HG03571 (cell line): Measurements from ENCODE around the gene HMGN3.
A peak's percentile ranks its signal among the peaks of the same experiment; 100 is the strongest.
"Not testable (repeated sequence)": the region's sequence is repeated elsewhere in the genome, so short reads cannot be mapped to it uniquely, and the experiment has no call there.

Experiments
- ATAC-seq: cut with Tn5 transposase; IDR thresholded peaks from one replicate; pipeline ENCODE4 v1.9.1; 2021; ENCODE audit not compliant: unreplicated experiment

HMGN3 gene

DNA sequence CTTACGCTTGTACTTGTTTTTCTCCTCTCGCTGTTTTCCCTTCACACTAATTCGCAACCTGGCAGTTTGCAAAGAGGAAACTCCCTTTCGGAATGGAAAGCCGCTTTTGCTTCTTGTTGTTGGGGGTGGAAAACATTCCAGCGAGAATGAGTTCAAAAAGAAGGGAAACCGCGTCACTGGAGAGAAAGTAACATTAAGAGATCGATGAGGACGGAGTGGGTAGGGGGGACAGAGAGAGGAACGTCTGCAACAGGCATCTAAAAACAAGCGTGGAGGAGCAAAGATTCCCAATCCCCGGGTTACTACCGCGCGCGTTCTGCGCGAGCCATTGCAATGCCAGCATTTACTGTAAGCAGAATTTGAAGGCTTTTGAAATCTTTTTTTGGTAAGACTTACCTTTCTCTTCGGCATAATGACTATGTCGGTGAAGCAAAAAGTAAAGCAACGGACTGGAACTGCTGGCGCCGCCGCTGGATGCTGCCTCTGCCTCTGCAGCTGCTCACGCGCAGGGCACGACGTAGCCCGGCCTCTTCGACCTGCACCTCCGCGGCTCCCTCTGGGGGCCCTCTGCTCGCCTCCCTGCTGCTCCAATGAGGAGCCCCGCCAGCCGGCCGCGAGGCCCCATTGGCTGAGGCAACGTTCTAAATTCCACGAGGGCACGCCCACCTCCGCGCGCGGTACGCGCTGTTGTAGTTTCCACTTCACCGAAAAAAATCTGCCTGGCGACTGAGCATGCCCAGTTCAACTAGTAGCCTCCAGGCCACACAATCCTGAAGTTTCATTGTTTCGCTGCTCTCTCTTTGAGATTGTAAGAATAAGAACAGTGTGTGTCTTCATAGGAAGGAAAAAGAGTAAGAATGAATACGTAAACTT, at the start of gene HMGN3:
HMGN3 (minus strand) TSS at position 533 of the 873 bp plus-strand sequence.
- ATAC-seq: peak; percentile 94

DNA sequence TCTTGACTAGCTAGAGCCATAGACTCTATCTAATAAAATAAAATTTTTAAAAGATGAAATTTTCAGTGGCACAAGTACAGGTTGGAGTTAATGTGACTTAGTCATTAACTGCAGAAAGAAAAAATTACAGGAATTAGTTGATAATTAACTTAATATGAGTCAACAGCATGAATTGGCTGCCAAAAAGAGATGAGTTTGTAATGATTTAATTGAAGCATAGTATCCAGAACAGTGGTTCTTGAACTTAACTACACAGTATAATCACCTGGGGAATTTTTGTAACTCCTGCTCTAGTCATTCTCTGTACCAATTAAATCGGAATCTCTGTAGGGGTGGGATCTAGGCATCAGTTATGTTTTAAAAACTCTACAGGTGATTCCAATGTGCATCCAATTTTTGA, 46.3 kb upstream of the HMGN3 start:
- ATAC-seq: no peak

DNA sequence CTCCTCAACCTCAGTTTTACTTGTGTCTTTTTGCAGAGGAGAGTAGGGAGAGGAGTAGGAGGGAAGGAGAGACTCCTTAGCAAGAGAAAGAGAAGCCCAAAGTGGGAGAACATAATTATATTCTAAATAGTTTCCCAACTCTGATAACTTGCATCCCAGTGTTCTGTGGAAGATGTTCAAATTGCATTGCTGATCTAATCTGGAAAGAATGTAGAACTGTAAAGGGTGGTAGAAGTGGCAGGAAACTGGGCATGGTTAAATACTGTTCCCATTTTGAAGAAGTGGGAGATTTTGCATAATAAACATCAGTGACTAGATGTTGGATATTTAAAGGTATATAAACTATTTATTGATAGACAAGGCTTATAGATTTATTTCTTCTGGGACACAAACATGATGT, 42.6 kb upstream of the HMGN3 start:
- ATAC-seq: no peak

DNA sequence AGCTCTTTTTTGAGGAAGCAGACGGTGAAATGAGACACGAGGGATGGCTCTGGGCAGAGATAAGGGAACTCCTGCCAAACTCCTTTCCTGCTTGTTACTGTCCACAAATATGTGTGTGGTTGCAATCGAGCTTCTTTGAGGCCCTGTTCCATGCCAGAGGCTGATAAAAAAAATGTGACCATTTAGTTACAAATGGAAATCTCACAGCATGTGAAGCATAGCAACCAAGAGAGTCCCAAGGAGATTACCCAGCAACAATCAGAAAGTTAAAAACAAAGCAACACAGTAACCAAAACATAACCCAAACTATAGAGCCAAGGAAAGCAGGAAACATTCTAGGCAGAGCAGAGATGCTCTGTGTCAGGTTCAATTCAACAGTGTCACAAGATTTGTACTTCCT, 35.4 kb upstream of the HMGN3 start:
- ATAC-seq: no peak

DNA sequence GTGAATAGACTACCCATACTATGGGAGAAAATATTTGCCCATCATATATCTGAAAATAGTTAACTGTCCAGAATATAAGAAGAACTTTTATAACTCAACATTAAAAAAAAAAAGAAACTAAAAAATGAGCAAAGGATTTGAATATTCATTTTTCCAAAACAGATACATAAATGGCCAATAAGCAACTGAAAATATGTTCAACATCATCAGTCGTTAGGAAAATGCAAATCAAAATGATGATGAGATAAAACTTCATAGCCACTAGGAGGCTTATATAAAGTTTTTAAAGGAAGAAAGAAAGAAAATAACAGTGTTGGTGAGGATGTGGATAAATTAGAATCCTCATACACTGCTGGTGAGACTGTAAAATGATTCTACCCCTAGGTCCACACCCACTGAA, 32.6 kb upstream of the HMGN3 start:
- no peak for ATAC-seq

DNA sequence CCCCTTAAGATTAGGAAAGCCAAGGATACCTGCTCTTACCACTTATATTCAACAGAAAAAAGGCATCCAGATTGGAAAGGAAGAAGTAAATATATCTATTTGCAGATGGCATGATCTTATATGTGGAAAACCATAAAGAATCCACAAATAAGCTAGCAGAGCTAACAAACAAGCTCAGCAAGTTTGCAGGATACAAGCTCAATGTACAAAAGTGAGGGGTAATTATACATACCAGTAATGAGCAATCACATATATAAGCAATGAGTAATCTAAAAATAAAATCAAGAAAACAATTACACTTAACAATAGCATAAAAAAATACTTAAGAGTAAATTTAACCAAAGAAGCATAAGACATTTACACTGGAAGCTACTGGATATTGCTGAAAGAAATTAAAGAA, 31.6 kb upstream of the HMGN3 start:
- ATAC-seq: no peak

DNA sequence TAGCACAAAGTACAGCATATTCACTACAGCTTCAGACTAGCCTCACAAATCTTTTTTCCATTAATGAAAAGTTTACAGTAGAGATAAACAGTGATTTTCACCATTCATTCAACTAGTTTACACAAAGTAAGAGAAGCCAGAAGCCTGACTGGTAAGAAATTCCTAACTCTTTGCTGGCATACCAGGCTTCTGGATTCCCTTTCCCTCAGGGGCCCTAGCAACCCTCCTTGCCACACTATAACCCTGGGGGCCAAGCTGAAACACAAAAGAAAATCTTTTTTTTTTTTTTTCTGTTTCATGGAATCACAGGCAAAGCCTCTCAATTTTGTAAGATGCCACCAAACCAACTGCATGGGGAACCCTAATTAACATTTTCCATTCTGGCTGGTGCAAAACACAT, 28.9 kb upstream of the HMGN3 start:
- ATAC-seq: no peak

DNA sequence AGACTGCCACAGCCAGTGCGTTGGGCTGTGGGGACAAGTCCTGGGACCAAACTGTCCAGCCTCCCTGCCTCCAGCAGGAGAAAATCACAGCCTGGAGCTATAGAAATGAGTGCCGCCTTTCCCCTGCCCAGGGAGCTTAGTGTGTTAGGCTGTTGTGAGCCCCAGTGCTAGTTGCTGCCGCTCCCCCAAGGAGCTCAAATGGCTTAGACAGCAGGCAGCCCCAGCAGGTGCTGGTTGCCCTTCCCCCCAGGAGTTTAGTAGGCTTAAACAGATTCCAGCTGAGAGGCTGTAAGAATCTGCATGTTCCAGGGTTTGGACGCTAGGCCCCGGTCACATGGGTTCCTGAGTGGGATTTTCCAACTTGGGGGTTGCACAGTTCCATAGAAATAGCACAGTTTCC, 27.2 kb upstream of the HMGN3 start:
- ATAC-seq: no peak

DNA sequence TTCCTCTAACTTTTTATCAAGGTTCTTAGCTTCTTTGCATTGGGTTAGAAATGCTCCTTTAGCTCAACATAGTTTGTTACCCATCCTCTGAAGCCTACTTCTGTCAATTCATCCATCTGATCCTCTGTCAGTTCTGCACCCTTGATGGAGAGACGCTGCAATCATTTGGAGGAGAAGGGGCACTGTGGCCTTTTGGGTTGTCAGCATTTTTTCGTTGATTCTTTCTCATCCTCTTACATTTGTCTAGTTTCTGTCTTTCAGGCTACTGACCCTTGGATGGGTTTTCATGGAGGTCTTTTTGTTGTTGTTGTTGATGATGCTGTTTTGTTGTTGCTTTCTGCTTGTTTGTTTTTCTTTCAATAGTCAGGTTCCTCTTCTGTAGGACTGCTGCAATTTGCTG, 26.3 kb upstream of the HMGN3 start:
- no peak for ATAC-seq

DNA sequence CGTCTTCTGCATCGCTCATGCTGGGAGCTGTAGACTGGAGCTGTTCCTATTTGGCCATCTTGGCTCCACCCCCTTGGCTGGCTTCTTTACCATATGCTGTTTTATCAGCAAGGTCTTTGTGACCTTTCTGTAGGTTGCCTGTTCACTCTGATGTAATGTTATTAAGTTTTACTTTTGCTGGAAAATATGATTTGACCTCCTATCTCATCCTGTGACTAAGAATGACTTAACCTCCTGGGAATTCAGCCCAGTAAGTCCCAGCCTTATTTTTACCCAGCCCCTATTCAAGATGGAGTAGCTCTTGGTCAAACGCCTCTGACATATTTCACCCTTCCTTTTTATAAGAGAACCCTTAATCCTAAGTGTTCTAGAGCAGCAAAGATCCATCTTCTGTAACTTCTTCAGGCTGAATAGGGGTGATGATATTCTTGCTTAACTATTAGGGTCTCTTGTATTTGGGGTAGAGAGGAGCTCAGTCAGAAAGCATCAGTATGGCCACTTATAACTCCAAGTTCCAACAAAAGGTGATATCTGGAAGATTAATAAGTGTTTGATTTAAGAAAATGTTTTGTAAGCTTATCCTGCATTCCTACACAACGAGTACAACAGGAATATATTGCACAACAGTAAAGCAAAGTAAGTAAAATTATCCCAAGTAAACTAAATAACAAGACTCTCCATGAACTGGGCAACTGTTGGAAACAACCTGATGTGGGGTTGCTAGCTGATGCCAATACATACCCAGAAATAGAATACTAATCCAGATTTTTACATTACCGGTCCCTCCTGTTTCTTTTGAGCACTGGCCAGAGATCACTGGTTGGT, 23.1 kb upstream of the HMGN3 start:
- no peak for ATAC-seq

DNA sequence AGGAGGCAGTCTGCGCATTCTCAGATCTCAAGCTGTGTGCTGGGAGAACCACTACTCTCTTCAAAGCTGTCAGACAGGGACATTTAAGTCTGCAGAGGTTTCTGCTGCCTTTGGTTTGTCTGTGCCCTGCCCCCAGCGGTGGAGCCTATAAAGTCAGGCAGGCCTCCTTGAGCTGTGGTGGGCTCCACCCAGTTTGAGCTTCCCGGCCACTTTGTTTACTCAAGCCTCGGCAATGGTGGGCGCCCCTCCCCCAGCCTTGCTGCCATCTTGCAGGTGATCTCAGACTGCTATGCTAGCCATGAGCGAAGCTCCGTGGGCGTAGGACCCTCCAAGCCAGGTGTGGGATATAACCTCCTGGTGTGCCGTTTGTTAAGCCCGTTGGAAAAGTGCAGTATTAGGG, 22.3 kb upstream of the HMGN3 start:
- not testable (repeated sequence) for ATAC-seq

DNA sequence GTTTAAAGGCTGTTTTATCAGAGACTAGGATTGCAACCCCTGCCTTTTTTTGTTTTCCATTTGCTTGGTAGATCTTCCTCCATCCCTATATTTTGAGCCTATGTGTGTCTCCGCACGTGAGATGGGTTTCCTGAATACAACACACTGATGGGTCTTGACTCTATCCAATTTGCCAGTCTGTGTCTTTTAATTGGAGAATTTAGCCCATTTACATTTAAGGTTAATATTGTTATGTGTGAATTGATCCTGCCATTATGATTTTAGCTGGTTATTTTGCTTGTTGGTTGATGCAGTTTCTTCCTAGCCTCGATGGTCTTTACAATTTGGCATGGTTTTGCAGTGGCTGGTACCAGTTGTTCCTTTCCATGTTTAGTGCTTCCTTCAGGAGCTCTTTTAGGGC, 20.6 kb upstream of the HMGN3 start:
- ATAC-seq: not testable (repeated sequence)

DNA sequence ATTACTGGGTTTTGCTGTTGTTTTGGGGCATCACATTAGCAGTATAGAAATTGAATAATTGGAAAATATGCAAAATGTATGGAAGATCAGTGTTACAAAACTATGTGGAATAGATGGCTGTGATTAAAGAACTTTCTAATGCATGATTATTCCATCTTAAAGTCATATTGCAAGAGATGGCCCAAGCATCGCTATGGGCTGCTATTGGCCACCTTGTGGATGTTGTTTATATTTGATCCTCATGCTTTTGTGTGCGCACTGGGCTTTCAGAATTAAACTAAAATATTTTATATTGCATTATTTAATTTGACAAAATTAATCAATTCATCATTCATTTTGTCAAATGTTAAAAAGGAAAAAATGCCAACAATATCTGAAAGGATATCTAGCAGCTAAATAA, 16.1 kb upstream of the HMGN3 start:
- no peak for ATAC-seq

DNA sequence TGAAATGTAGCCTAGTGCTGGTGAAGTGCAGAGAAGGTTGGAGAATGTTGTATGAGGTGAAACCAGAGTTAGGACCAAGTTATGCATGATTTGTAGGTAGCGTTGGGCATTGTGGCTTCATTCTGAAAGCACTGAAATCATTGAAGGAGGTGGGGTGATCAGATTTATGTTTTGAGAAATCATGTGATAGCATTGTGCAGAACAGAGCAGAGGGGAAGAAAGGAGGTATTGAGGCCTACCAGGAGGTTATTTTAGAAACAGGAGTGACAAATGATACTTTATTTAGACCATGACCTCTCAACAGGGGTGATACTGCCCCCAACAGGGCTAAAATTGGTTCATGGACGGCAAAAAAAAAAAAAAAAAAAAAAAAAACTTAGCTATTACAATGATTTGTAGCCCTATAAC, 15.6 kb upstream of the HMGN3 start:
- no peak for ATAC-seq

DNA sequence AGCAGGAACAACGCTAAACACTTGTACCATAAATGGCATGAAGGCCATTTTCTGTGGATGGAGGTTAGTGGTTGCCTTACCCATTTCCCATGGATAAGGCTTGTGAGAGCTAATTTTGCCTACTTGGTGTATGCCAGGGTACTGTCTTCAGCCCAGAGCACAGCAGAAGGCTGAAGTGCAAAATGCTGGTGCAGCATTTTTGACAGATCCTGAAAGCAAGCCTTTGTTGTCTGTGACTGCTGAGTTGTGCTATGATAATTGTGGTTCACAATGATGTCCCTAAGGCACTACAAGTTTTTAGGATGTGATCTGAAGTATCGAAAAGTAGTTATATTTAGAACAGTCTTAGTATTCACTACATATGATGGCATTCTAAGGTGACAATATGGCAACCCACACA, 14.7 kb upstream of the HMGN3 start:
- ATAC-seq: no peak

DNA sequence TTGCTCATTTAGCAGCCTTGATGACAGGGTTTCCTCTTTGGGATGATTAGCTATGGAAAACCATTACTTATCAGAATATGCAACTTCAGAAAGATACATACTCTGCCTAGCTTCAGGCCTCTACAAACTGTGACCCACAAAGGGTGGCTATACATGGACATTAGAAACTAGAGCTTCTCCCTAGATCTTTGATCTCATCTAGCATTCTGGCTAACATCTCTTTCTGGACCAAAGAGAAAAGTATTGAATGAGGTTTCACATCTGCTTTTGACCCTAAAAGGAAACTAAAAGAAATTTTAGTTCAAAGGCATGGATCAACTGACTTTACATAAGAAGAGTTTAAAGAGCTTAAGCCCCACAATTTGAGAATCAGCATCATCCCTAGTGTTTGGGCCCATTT, 12.4 kb upstream of the HMGN3 start:
- peak; percentile 96 for ATAC-seq

DNA sequence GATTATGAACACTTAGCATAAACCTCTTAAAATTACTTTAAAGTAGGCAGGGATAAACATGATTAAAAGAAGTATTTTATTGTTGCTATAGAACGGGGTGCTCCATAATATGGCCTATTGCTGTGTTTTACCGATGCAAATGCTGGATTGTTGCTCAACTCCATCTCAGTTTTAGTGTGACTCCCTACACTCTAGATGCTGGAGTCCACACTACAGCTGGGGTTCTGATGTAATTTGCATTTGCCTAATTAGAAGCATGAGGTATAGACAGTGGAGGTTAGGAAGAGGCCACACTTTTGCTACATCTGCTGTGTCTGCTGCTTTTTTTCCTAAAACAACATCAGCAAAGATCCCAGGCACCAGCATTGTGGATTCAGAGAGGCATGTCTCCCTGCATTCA, 6.7 kb upstream of the HMGN3 start:
- no peak for ATAC-seq

DNA sequence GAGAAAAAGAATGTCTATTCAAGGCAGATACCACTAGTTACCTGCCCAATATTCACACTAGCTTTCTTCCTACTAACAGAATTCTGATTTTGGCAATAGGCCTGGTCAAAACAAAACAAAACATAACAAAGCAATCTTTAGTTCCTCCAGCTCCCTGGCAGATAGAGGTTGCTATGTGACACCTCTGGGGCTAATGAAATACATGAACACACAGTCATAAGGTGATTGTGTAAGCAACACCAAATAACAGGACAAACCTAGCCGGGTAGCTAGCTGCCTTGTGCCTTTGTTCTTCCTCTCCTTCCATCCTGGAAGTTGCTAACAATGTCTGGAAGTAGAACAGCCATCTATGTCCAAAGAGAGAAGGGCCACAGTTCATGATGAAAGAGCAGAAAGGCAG, 6.0 kb upstream of the HMGN3 start:
- no peak for ATAC-seq

DNA sequence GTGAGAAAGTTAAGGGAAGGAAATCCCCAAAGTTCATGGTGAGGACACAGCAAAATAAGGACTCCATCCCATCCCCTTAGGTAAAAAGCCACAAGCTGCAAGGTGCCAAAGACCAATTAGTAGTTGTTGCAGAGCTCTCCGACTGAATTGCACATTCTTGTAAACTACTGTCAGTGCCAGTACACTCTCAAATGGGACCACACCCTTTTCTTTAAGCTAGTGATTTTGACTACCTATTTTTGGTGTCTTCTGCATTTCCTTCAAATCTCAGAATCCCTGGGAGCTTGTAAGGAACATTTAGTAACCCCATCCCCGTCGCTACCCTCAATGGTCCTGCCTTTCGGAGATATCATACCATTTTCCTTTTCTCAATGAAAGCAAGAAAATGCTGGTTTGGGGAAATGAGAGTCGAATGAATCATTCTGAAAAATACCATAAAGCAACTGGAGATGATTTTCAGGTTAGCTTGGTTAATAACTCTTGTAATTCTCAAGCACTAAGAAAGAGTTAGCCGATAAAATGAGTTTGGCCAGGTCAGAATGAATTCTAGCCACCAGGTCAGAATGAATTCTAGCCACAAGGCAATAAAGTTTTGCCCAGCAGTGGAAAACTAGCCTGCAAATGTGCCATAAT, 5.2 kb upstream of the HMGN3 start:
- ATAC-seq: peak; percentile 60

DNA sequence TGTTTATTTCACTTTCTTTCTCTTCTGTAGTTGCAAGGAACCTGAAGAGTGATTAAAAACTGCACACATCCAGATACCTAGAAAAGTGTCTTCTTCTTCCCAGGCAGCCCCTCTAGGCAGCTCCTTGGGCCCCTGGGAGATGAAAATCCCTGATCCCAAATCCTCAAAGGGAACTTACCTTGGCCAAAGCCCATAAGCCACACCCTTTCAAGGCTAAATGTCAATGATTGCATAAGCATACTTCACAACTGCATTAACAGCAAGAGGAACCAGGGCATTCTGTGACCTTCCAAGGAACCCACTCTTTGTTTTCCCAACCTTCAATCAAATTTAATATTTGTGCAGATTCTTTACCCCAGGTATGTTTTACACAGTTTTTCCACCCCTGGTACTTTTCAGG, 4.4 kb upstream of the HMGN3 start:
- no peak for ATAC-seq

DNA sequence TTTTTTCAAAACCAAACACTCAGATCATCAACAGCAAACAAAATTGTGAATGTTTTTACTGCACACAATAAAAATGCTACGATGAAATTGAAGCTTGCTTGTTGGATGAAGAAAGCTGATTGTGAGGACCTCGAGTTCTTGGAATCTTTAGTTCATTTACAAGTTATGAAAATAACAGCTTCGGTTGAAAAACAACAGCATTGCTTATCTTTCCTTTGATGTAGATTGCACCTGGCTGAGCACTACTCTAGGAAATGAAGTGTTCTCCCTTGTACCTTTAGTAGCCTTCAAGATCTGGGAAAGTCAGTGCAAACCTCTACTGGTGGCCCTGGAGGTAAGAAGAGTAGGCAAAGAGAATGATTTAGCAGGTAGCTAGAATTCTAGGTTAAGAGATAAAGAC, 2.2 kb upstream of the HMGN3 start:
- no peak for ATAC-seq

DNA sequence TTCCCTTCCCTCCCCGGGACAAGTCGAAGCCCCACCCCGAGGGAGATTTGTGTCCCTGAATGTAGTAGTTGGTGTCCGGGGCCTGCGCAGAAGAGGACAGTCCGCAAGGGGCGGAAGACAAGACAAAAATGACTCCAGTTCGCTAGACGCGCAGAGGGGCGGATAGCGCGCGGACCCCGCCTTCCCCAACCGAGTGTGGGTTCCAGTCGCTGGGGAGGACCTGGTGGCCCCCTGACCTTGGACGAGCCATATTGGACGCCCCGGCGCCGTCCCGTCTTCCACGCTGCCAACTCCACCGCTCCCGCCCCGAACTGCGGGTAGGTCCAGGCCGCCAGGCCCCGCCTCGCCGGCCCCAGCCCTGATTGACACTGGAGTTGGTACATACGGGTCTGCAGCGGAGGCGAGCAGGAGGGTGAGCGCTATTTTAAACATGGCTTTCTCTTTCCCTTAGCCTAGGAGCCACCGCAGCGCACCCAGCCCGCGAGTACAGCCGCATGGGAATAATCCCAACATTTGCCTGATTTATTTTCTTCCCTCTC, 802 bp downstream of the HMGN3 start:
- ATAC-seq: peak; percentile 68
